GM19351 (cell line): ENCODE measurements around the gene RAB31.
"Not testable (repeated sequence)": the region's sequence is repeated elsewhere in the genome, so short reads cannot be mapped to it uniquely, and the experiment has no call there.

Source experiments
- ATAC-seq: cut with Tn5 transposase; IDR thresholded peaks from one replicate; pipeline ENCODE4 v1.9.1; 2021; ENCODE audit warnings: mild to moderate bottlenecking, moderate library complexity; ENCODE audit not compliant: unreplicated experiment

Gene RAB31

DNA sequence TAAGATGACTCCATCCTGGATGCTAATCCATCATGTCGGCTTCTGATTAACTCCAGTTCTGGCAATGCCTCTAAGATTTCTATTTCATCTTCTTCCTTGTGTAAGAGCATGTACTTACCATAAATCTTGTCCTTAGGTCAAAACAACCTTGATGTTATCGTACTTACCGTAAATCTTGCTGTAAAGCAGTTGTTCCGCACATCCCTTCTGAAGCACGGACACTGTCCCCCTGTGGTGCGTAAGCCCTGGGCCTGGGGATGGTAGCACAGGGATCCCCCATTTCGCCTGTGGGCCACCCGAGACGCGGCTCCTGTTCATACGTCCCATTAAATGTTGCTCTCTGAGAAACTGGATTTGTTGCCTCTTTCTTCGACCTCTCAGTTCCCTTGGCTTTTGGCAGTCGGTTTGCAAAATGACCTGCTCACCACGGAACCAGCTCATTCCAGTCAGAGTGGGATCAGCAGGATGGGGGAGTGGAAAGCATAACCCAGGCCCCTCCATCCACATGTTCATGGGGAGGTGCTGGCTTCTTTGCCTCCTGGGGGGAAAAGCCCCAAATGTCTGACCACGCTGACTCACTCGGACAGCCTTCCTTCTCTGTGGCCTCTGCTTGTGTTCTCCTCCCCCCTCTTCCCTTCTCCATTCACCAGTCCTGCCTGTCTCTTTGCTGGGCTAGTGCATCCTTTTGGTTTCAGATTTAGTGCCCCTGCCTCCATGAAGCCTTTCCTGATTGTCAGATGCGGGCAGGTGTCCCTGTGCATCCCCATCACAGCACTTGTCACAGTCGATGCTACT lies 49.9 kb downstream of the RAB31 start:
- no peak for ATAC-seq

- no peak for ATAC-seq
These were observed 50.5 kb downstream of the RAB31 start for GRCh38 chr18:9758624-9759075.

GRCh38 chr18:9760641-9761040 lies 52.5 kb downstream of the RAB31 start:
- no peak for ATAC-seq

DNA sequence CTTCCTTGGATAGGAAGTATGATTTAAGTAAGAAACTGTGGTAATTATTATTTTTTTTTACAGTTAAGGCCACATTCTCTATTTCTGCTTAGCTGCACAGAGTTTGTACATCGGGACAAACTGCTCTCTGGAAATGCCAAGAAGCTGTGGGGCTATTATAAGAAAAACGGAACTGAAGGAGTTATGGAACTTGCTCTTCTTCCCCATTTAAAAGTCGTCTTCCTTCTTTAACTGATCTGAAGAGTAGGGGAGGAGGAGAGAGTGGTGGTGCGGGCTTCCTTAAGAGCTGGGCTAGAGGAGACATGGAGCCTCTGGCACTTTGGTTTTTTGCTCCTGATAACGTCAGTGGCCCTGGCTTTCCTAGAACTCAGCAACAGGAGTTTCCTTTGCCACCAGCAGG lies 54.4 kb downstream of the RAB31 start:
- ATAC-seq = no peak

DNA sequence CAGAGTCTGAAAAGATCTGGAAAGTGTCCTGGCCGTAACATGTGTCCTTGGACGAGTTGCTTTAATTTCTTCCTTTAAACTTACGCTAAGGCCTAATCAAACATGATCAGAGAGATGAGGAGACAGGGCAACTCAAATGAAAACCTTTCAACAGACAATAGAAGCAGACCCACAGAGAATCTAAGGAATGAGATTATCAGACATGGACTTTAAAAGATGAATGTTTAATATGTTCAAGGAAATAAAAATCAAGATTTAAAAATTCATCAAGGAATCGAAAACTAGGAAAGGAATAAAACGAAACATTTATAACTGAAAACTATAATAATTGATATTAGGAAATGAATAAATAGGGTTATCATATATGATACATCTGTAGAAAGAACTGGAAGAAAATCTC lies 55.1 kb downstream of the RAB31 start:
- no peak for ATAC-seq

GRCh38 chr18:9764011-9764481 lies 55.9 kb downstream of the RAB31 start:
- ATAC-seq = no peak

GRCh38 chr18:9765501-9765900 lies 57.4 kb downstream of the RAB31 start:
- no peak for ATAC-seq

GRCh38 chr18:9766076-9766481 lies 58.0 kb downstream of the RAB31 start:
- ATAC-seq = no peak

DNA sequence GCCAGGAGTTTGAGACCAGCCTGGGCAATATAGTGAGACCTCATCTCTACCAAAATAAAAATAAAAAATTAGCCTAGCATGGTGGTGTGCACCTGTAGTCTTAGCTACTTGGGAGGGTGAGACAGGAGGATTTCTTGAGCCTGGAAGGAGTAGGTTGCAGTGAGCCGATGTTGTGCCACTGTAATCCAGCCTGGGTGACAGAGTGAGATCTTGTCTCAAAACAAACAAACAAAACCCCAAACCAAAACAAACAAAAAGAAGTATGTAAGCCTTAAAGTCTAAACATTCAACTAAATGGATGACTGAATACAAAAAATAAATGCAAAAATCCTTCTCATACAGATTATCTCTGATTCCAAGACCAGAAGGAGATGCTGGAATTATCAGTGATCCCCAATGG lies 58.6 kb downstream of the RAB31 start:
- no peak for ATAC-seq

DNA sequence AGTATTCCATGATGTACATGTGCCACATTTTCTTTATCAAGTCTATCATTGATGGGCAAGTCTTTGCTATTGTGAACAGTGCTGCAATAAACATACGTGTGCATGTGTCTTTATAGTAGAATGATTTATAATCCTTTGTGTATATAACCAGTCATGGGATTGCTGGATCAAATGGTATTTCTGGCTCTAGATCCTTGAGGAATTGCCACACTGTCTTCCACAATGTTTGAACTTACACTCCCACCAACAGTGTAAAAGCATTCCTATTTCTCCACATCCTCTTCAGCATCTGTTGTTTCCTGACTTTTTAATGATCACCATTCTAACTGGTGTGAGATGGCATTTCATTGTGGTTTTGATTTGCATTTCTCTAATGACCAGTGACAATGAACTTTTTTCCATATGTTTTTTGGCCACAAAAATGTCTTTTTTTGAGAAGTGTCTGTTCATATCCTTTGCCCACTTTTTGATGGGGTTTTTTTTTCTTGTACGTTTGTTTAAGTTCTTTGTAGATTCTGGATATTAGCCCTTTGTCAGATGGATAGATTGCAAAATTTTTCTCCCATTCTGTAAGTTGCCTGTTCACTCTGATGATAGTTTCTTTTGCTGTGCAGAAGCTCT lies 60.1 kb downstream of the RAB31 start:
- ATAC-seq = not testable (repeated sequence)

DNA sequence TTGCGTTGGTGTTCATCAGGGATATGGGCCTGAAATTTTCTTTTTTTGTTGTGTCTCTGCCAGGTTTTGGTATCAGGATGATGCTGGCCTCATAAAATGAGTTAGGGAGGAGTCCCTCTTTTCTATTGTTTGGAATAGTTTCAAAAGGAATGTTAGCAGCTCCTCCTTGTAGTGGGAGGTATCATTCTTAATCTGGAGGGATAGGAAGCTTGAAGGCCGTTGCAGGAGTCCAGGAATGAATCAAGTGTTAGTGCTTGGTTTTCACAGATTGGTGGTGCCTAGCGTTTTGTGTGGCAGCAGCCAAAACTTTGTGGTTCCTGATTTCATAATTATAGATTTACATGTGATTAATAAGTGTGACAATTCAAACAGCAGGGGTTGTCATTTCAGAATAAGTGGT lies 62.0 kb downstream of the RAB31 start:
- not testable (repeated sequence) for ATAC-seq

DNA sequence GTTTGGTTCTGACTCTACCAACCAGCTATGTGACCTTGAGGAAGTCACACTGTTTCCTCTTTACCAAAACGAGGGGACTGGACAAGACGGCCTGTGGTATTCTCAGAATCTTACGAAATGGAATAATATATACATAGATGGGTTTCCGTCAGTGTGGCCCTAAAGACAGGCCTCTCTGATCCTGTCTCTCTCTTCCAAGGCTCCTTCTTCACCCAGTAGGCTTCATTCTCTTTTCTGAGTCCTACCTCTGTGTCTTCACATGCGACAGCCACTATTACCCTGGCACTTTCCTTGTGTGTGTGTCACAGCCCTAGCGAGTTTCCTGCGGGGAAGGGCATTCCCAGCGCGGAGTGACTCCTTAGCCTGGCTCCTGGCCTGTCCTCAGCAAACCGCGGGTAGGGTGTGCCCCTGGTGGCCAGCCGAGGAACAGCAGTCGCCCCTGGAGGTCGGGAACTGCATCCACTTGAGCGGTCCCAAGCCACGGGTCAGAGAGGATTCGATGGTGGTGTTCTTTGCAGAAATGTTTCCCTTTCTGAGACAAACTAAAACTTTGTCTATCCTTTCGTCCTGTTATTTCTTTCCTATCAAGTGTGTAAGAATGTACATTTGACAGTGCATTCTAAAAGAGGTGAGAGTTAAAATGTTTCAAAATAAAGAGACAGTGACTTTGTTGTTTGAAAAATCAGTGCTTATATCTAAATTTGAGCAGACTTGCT lies 63.3 kb downstream of the RAB31 start:
- peak; percentile 68 for ATAC-seq

- no peak for ATAC-seq
These were observed 64.0 kb downstream of the RAB31 start for GRCh38 chr18:9771977-9772660.

GRCh38 chr18:9772847-9773677 lies 65.0 kb downstream of the RAB31 start:
- ATAC-seq = no peak

GRCh38 chr18:9774150-9774549 lies 66.0 kb downstream of the RAB31 start:
- ATAC-seq = no peak

GRCh38 chr18:9775178-9775577 lies 67.1 kb downstream of the RAB31 start:
- ATAC-seq = no peak

DNA sequence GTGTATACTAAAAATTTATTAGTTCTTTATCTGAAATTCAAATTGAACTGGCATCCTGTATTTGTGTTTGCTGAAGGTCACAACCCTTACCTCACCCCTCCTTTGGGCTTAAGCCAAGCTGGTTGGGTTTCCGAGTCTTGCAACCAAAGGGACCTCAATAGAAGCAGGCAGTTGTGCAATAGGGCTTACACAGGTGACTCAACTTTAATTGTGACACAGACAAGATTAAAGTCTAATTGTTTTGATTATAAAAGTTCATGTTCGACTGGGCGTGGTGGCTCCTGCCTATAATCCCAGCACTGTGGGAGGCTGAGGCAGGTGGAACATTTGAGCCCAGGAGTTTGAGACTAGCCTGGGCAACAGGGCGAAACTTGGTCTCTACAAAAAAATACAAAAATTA lies 71.5 kb downstream of the RAB31 start:
- no peak for ATAC-seq

DNA sequence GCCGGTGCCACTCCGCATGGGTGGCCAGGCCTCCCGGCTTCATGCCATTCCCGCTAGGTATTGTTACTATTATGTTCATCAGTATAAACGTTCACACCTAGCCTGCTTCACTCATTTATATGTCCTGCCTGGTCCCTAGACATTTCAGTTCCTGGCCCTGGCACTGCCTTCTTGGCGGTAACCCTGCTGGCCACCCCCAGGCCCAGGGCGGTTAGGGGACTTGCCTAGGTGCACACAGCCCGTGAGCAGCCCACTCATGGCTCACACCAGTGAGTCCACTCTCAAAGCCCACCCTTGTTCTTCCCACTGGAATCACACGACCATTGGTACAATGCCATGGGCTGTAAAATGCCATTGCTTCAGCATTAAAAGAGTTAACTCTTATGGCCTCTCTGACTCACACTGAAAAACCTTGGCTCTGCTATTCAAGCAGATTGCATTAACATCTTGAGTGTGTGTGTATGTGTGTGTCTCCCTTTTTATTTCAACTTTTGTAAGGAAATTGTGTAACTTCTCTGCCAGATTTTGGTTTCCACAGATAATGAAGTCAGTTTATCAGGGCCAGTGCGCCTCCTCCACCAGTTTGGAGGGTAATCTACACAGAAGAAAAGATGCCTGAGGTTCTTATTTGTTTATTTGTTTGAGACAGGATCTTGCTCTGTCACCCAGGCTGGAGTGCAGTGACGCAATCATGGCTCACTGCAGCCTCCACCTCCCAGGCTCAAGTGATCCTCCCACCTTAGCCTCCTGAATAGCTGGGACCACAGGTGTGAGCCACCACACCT lies 74.2 kb downstream of the RAB31 start:
- no peak for ATAC-seq

DNA sequence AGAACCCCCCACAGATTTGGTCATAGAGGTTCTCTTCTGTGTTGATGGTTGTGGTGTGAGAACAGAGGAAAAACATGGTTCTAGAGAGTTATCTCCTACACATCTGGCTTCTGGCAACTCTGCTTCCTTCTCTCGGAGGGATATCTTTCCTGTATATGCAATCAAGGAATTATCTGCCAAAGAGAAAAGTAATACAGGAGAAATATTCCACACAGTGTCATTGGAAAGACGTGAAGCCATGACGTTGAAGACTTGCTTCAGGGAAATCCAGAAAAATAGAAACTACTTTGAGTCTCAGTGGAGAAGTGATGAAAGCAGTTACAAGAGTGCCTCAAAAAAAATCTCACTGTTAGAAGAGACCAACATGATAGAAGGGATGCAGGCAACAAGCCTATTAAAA lies 78.5 kb downstream of the RAB31 start:
- ATAC-seq = no peak

- ATAC-seq = no peak
These were observed 78.9 kb downstream of the RAB31 start for GRCh38 chr18:9787036-9787435.
